Adrenal gland (tissue), 5 donors: ENCODE results near the gene PTGER3.

Experiments
- CTCF ChIP-seq, 6 experiments: fragments of 450-650 bp in 4 of 6; fragments of 200-600 bp in 2 of 6; sonication (generic) in 1 of 6; IDR thresholded peaks; 1 replicate in 5 of 6; 2 replicates in 1 of 6; pipeline versions ENCODE4 v1.5.1 to v1.8.0; 2016 to 2021; ENCODE audit warnings: antibody characterized with exemption in 6 of 6, mild to moderate bottlenecking in 2 of 6, moderate library complexity in 1 of 6
- POLR2A ChIP-seq, 2 donors: fragments of 450-650 bp; IDR thresholded peaks; one replicate each; pipeline ENCODE4 v1.6.1; 2017; ENCODE audit warnings: antibody characterized with exemption in 2 of 2, mild to moderate bottlenecking in 2 of 2, moderate library complexity in 1 of 2
- donor health status: DM: no; HTN: no; CAD: no.

- TF ChIP-seq POLR2A (IDR thresholded peaks at IDR 0.05) (no peak), CTCF (IDR thresholded peaks at IDR 0.05) (no peak)
These were observed 99.1 kb downstream of the PTGER3 start for GRCh38 chr1:70948396-70949017.
